Stimulated activated CD4-positive, alpha-beta T cell treated with anti-CD3 and anti-CD28 coated beads, Interleukin-12 subunit alpha, Interleukin-12 subunit beta, amount 100 ng/mL, for 48 hours (primary cell): ENCODE data around the gene NUPR1.
"Not testable (repeated sequence)": the region's sequence is repeated elsewhere in the genome, so short reads cannot be mapped to it uniquely, and the experiment has no call there.

ENCODE experiments used
- DNase-seq, 3 donors: peaks; one replicate each; pipeline ENCODE4 v3.0.0-alpha.2; 2020; ENCODE audit warnings: low read depth in 2 of 3, low spot score in 1 of 3

NUPR1 gene

GRCh38 chr16:28555561-28555960, 16.8 kb upstream of the NUPR1 start:
- DNase-seq: peak in 1 of 3 donors; percentile 10

GRCh38 chr16:28554634-28555423, 16.1 kb upstream of the NUPR1 start:
- no peak for DNase-seq

- DNase-seq: peak; percentile 83 to 90 (median 90)
Measured at GRCh38 chr16:28553776-28554633, 15.2 kb upstream of the NUPR1 start, which contains the start of gene SGF29. TSS of gene SGF29 (plus strand) at chr16:28553920. CDS start at chr16:28581070, 27,150 bp downstream.

- DNase-seq: no peak
Measured at GRCh38 chr16:28549301-28549899, 10.6 kb upstream of the NUPR1 start.

GRCh38 chr16:28548306-28548802, 9.6 kb upstream of the NUPR1 start:
- DNase-seq: no peak

- no peak for DNase-seq
Measured at GRCh38 chr16:28546626-28547025, 7.9 kb upstream of the NUPR1 start.

GRCh38 chr16:28545964-28546363, 7.2 kb upstream of the NUPR1 start:
- DNase-seq: not testable (repeated sequence)

GRCh38 chr16:28544998-28545397, 6.2 kb upstream of the NUPR1 start:
- DNase-seq: no peak

GRCh38 chr16:28543072-28543471, 4.3 kb upstream of the NUPR1 start:
- DNase-seq: no peak

- DNase-seq: no peak
Measured at GRCh38 chr16:28542646-28543045, 3.9 kb upstream of the NUPR1 start.

GRCh38 chr16:28540346-28540745, 1.6 kb upstream of the NUPR1 start:
- DNase-seq: no peak

- no peak for DNase-seq
Measured at GRCh38 chr16:28537964-28538732, 626 bp downstream of the NUPR1 start.

GRCh38 chr16:28537076-28537475, 1.7 kb downstream of the NUPR1 start:
- DNase-seq: no peak

- no peak for DNase-seq
Measured at GRCh38 chr16:28534542-28535373, 4.0 kb downstream of the NUPR1 start.

- DNase-seq: no peak
Measured at GRCh38 chr16:28532940-28533647, 5.7 kb downstream of the NUPR1 start.

GRCh38 chr16:28531777-28532744, 6.7 kb downstream of the NUPR1 start:
- DNase-seq: no peak

GRCh38 chr16:28529124-28529523, 9.7 kb downstream of the NUPR1 start:
- no peak for DNase-seq

- DNase-seq: no peak
Measured at GRCh38 chr16:28528463-28528867, 10.3 kb downstream of the NUPR1 start.
